WTC11 (cell line): ENCODE results near the gene HINFP. TPM values are rescaled to one million over a fixed set of nuclear protein-coding genes. Genes with fewer than 3 reads are reported as not detected.

Source experiments
- ATAC-seq: fragments of 200-7000 bp; cut with Tn5 transposase; 2 replicates; pipeline ENCODE4 v1.10.0; 2021; ENCODE audit warnings: mild to moderate bottlenecking, moderate library complexity
- CTCF ChIA-PET: fragments of 300-600 bp; sonication (Branson Sonifier 250); formaldehyde crosslinking; loops from one replicate; lab custom pipeline; 2021; ENCODE audit warnings: antibody characterized with exemption; lab: Charles Lee
- POLR2A ChIA-PET: fragments of 350-600 bp; sonication (Branson Sonifier 250); formaldehyde crosslinking; loops from one replicate; lab custom pipeline; 2021; ENCODE audit warnings: antibody characterized with exemption; lab: Charles Lee
- DNase-seq: peaks from one replicate; pipeline ENCODE4 v3.0.0; 2021; ENCODE audit warnings: low spot score
- H3K27ac Mint-ChIP-seq: 2 replicates; pipeline ENCODE4 v1.8.0; 2021; ENCODE audit warnings: mixed read lengths
- H3K27me3 Mint-ChIP-seq: 2 replicates; pipeline ENCODE4 v1.8.0; 2021; ENCODE audit warnings: low read depth, mild to moderate bottlenecking, moderate library complexity, mixed read lengths
- H3K36me3 Mint-ChIP-seq: 2 replicates; pipeline ENCODE4 v1.8.0; 2021; ENCODE audit warnings: mixed read lengths
- H3K4me1 Mint-ChIP-seq: 2 replicates; pipeline ENCODE4 v1.8.0; 2022; ENCODE audit warnings: mixed read lengths
- H3K4me3 Mint-ChIP-seq: 2 replicates; pipeline ENCODE4 v1.8.0; 2021; ENCODE audit warnings: mild to moderate bottlenecking, moderate library complexity, mixed read lengths
- H3K9me3 Mint-ChIP-seq: 2 replicates; pipeline ENCODE4 v1.8.0; 2021; ENCODE audit warnings: mixed read lengths
- FOXP1 ChIP-seq: sonication (generic); formaldehyde crosslinking; IDR thresholded peaks from 2 replicates; pipeline ENCODE4 v1.8.0; 2022; ENCODE audit warnings: missing genetic modification reagents, mild to moderate bottlenecking, moderate library complexity, borderline replicate concordance
- GTF2I ChIP-seq: fragments of 250-450 bp; sonication (Bioruptor Pico); conservative IDR thresholded peaks from 2 replicates; pipeline ENCODE4 v1.4.0; 2021; ENCODE audit warnings: mild to moderate bottlenecking
- HMGA2 ChIP-seq: fragments of 250-450 bp; sonication (Bioruptor Pico); IDR thresholded peaks from 2 replicates; pipeline ENCODE4 v1.4.0; 2021; ENCODE audit warnings: mild to moderate bottlenecking, moderate library complexity
- IRF2 ChIP-seq: sonication (generic); formaldehyde crosslinking; IDR thresholded peaks from 2 replicates; pipeline ENCODE4 v1.8.0; 2022; ENCODE audit warnings: low read depth, missing genetic modification reagents, borderline replicate concordance
- KAT7 ChIP-seq: sonication (generic); formaldehyde crosslinking; IDR thresholded peaks from 2 replicates; pipeline ENCODE4 v1.8.1; 2023; ENCODE audit warnings: missing genetic modification reagents, mild to moderate bottlenecking, borderline replicate concordance
- MXD4 ChIP-seq: fragments of 250-450 bp; sonication (Bioruptor Pico); IDR thresholded peaks from 2 replicates; pipeline ENCODE4 v1.8.0; 2021; ENCODE audit warnings: mild to moderate bottlenecking, moderate library complexity, borderline replicate concordance
- NFYB ChIP-seq: sonication (generic); formaldehyde crosslinking; conservative IDR thresholded peaks from 2 replicates; pipeline ENCODE4 v1.8.0; 2022; ENCODE audit warnings: low read depth, missing genetic modification reagents
- NR3C1 ChIP-seq: sonication (generic); formaldehyde crosslinking; conservative IDR thresholded peaks from 2 replicates; pipeline ENCODE4 v1.8.1; 2023; ENCODE audit warnings: low read depth, mild to moderate bottlenecking, missing genetic modification reagents
- RELA ChIP-seq: sonication (generic); formaldehyde crosslinking; IDR thresholded peaks from 2 replicates; pipeline ENCODE4 v1.8.1; 2022; ENCODE audit warnings: missing genetic modification reagents, mild to moderate bottlenecking, borderline replicate concordance
- TCF7 ChIP-seq: sonication (generic); formaldehyde crosslinking; IDR thresholded peaks from 2 replicates; pipeline ENCODE4 v1.8.0; 2022; ENCODE audit warnings: mild to moderate bottlenecking, low read depth, missing genetic modification reagents, moderate library complexity
- TEAD1 ChIP-seq: sonication (generic); formaldehyde crosslinking; IDR thresholded peaks from 2 replicates; pipeline ENCODE4 v1.8.0; 2022; ENCODE audit warnings: mild to moderate bottlenecking, missing genetic modification reagents
- TEAD4 ChIP-seq: sonication (generic); formaldehyde crosslinking; IDR thresholded peaks from 2 replicates; pipeline ENCODE4 v1.8.0; 2022; ENCODE audit warnings: mild to moderate bottlenecking, missing genetic modification reagents
- TP53 ChIP-seq: sonication (generic); formaldehyde crosslinking; IDR thresholded peaks from 2 replicates; pipeline ENCODE4 v1.8.1; 2023; ENCODE audit warnings: mild to moderate bottlenecking, missing genetic modification reagents
- ZNF138 ChIP-seq: sonication (generic); formaldehyde crosslinking; conservative IDR thresholded peaks from 2 replicates; pipeline ENCODE4 v1.8.1; 2022; ENCODE audit warnings: mild to moderate bottlenecking, moderate library complexity, missing genetic modification reagents
- ZNF232 ChIP-seq: sonication (generic); formaldehyde crosslinking; IDR thresholded peaks from 2 replicates; pipeline ENCODE4 v1.8.0; 2022; ENCODE audit warnings: mild to moderate bottlenecking, missing genetic modification reagents
- ZNF263 ChIP-seq: sonication (generic); formaldehyde crosslinking; IDR thresholded peaks from 2 replicates; pipeline ENCODE4 v1.8.1; 2022; ENCODE audit warnings: low read depth, mild to moderate bottlenecking, moderate library complexity, missing genetic modification reagents
- total RNA-seq: library from RNA; stranded (reverse); gene quantifications from 3 replicates; pipeline ENCODE4 v1.2.3, GENCODE V29; 2021
- TF ChIP-seq, protein P1 (sequence below): fragments of 250-450 bp; sonication (Bioruptor Pico); IDR thresholded peaks from 2 replicates; pipeline ENCODE4 v1.9.0; 2021; ENCODE audit warnings: mild to moderate bottlenecking
- TF ChIP-seq, protein P2 (sequence below): fragments of 250-450 bp; sonication (Bioruptor Pico); conservative IDR thresholded peaks from 2 replicates; pipeline ENCODE4 v1.9.0; 2021; ENCODE audit warnings: mild to moderate bottlenecking
- TF ChIP-seq, protein P3 (sequence below): sonication (generic); formaldehyde crosslinking; IDR thresholded peaks from 2 replicates; pipeline ENCODE4 v1.8.1; 2022; ENCODE audit warnings: mild to moderate bottlenecking, moderate library complexity, missing genetic modification reagents
- TF ChIP-seq, protein P4 (sequence below): fragments of 250-450 bp; sonication (Bioruptor Pico); IDR thresholded peaks from 2 replicates; pipeline ENCODE4 v1.9.0; 2021; ENCODE audit warnings: moderate library complexity, mild to moderate bottlenecking, inconsistent platforms, borderline replicate concordance
- TF ChIP-seq, protein P5 (sequence below): sonication (generic); formaldehyde crosslinking; IDR thresholded peaks from 2 replicates; pipeline ENCODE4 v1.8.0; 2022; ENCODE audit warnings: mild to moderate bottlenecking, missing genetic modification reagents
- TF ChIP-seq, protein P6 (sequence below): sonication (generic); formaldehyde crosslinking; conservative IDR thresholded peaks from 2 replicates; pipeline ENCODE4 v1.8.1; 2023; ENCODE audit warnings: mild to moderate bottlenecking, low read depth, missing genetic modification reagents, moderate library complexity
- TF ChIP-seq, protein P7 (sequence below): fragments of 250-450 bp; sonication (Bioruptor Pico); IDR thresholded peaks from 2 replicates; pipeline ENCODE4 v2.1.2; 2022; ENCODE audit warnings: mild to moderate bottlenecking, moderate library complexity

Gene HINFP
- total RNA-seq, 1 experiment from 2014 or later, result 35.4 TPM

DNA sequence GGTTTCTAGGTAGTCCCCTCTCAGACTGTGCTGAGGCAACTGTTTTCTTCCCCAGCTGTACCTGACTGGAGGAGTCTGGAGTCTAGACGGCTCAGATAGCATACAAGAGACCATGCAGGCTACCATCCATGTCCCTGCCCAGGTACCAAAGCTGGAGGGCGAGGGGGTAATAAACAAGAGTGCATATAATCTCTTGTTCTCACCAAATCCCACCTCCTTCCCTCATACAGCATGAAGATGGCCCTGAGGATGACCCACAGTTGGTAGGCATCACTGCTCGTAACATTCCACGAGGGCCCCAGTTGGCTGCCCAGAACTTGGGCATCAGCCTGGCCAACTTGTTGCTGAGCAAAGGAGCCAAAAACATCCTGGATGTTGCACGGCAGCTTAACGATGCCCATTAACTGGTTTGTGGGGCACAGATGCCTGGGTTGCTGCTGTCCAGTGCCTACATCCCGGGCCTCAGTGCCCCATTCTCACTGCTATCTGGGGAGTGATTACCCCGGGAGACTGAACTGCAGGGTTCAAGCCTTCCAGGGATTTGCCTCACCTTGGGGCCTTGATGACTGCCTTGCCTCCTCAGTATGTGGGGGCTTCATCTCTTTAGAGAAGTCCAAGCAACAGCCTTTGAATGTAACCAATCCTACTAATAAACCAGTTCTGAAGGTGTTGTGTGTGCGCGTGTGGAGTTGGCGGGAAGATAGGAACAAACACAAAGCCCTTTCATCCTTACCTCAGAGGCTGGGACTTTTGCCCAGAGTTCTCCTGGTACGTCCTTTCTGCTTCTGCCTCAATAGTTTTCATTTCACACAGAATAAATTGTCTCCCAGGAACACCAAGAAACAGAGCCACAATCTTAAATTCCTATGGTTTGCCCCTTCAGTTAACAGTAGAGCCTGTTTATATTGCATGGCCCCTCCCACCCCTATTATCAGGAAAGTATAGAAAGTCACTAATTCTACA is 28.2 kb upstream of the HINFP start (continued):
- TF ChIP-seq, protein P1, sequence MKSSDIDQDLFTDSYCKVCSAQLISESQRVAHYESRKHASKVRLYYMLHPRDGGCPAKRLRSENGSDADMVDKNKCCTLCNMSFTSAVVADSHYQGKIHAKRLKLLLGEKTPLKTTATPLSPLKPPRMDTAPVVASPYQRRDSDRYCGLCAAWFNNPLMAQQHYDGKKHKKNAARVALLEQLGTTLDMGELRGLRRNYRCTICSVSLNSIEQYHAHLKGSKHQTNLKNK (CRISPR knock-in tag), result no peak

DNA sequence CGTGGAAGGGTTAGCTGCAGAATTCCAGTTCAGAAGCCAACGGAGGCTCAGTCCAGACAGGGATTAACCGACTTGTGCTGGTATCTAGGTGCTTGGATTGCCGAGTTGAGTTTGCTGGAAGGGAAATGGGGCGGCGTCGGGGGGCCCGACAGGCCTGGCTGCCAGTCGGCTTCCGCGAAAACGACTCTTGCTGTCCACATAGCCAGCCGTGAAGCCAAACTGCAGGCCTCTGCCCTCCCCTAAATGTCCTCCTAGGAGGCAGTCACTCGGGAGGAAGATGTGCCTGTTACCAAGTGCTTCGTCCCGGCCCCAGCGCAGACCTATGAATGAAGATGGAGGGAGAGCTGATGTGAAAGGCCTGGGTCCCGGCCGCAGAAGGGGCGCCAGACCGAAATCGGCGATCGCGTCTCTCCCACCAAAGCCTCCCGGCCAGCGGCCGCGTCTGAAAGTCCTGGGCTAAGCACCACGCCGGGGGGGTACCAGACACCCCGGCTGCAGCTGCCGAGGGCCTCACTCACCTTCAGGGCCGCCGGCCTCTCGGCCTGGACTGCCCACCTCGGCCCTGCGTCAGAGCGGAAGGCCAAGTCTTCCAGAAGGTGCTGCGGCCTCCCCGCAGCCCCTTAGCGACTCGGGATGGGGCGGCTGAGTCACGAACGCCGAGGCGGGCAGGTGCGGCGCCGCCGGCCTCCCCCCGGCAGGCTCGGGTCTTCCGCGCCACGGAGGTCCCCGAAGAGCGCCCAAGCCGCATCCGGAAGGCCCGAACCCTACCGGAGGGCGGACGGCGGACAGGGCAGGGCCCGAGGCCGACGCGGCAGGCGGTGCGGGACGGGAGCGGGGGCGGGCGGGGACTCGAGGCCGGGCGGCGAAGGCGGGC is 27.2 kb upstream of the HINFP start:
- Mint-ChIP-seq H3K4me3 (peak overlapping the region; percentile 94), H3K4me1 (peaks cover 23% of the 10 kb centered on the region), H3K27ac (peak overlapping the region; percentile 79; the same call in 1 of the 2 replicates), H3K9me3 (no peaks in the 10 kb centered on the region), H3K36me3 (peaks cover 51% of the 10 kb centered on the region), H3K27me3 (no peaks in the 10 kb centered on the region)
- ChIA-PET CTCF (interaction anchor here (0.7 to 2.1 kb wide), 4 partner anchors 29 to 247 kb away, joined by 3 to 5 read pairs (median 4); partner anchors contain the start of gene C1QTNF5), POLR2A (interaction anchor here (0.6 to 2.6 kb wide), 6 partner anchors 9 to 103 kb away, joined by 3 to 12 read pairs (median 4); partner anchors contain the start of genes C2CD2L, HMBS and VPS11)
- DNase-seq, result peak; percentile 28
- no peak for ATAC-seq
- no peak for TF ChIP-seq NR3C1 (CRISPR knock-in tag)
- TF ChIP-seq, protein P2, sequence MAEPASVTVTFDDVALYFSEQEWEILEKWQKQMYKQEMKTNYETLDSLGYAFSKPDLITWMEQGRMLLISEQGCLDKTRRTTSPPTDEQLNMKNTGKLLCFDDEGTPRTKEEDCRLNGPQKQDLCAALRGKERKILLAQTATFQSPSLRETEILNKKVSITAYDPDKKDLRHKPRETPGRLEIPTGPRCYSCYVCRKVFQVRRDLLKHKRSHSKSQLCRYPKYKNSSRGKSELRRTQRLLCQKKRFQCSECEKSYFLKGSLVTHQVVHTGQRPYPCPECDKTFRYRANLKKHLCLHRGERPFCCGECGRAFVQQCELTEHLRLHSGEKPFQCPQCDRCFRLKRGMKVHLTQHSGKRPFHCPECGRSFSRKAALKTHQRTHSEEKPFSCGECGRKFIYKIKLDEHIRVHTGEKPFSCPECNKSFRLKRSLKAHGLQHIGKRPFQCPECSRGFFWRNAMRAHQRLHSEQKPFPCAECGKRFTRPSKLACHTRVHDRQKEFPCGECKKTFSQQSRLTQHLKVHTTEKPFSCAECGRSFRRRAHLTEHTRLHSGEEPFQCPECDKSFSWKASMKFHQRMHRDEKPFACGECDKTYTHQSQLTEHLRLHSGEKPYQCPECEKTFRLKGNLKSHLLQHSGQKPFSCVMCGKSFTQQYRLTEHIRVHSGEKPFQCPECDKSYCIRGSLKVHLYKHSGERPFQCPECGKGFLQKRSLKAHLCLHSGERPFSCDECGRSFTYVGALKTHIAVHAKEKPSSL (CRISPR knock-in tag), result no peak
- TF ChIP-seq TEAD4 (CRISPR knock-in tag), result no peak
- peak; percentile 63; the same call in 1 of the 2 replicates for TF ChIP-seq IRF2
- no peak for TF ChIP-seq ZNF232 (CRISPR knock-in tag)
- TF ChIP-seq, protein P3, sequence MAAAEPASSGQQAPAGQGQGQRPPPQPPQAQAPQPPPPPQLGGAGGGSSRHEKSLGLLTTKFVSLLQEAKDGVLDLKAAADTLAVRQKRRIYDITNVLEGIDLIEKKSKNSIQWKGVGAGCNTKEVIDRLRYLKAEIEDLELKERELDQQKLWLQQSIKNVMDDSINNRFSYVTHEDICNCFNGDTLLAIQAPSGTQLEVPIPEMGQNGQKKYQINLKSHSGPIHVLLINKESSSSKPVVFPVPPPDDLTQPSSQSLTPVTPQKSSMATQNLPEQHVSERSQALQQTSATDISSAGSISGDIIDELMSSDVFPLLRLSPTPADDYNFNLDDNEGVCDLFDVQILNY, result no peak; the same call in 1 of the 2 replicates
- no peak for TF ChIP-seq ZNF138 (CRISPR knock-in tag)
- 0 out of 2 replicates have a peak, but pooled peaks have one; percentile 41 for TF ChIP-seq TP53 (CRISPR knock-in tag)
- no peak for TF ChIP-seq ZNF263 (CRISPR knock-in tag)
- 0 out of 2 replicates have a peak, but pooled peaks have one; percentile 15 for TF ChIP-seq NFYB (CRISPR knock-in tag)
- peak; percentile 20; the same call in 1 of the 2 replicates for TF ChIP-seq RELA (CRISPR knock-in tag)
- TF ChIP-seq MXD4 (CRISPR knock-in tag), result no peak
- TF ChIP-seq HMGA2 (CRISPR knock-in tag), result no peak
- TF ChIP-seq, protein P4, sequence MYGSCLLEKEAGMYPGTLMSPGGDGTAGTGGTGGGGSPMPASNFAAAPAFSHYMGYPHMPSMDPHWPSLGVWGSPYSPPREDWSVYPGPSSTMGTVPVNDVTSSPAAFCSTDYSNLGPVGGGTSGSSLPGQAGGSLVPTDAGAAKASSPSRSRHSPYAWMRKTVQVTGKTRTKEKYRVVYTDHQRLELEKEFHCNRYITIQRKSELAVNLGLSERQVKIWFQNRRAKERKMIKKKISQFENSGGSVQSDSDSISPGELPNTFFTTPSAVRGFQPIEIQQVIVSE, result no peak
- TF ChIP-seq TEAD1 (CRISPR knock-in tag), result no peak
- no peak for TF ChIP-seq GTF2I (CRISPR knock-in tag)
- TF ChIP-seq FOXP1 (CRISPR knock-in tag), result peak; percentile 59; the same call in 1 of the 2 replicates
- TF ChIP-seq, protein P5, sequence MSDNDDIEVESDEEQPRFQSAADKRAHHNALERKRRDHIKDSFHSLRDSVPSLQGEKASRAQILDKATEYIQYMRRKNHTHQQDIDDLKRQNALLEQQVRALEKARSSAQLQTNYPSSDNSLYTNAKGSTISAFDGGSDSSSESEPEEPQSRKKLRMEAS (CRISPR knock-in tag), result no peak
- TF ChIP-seq, protein P6, sequence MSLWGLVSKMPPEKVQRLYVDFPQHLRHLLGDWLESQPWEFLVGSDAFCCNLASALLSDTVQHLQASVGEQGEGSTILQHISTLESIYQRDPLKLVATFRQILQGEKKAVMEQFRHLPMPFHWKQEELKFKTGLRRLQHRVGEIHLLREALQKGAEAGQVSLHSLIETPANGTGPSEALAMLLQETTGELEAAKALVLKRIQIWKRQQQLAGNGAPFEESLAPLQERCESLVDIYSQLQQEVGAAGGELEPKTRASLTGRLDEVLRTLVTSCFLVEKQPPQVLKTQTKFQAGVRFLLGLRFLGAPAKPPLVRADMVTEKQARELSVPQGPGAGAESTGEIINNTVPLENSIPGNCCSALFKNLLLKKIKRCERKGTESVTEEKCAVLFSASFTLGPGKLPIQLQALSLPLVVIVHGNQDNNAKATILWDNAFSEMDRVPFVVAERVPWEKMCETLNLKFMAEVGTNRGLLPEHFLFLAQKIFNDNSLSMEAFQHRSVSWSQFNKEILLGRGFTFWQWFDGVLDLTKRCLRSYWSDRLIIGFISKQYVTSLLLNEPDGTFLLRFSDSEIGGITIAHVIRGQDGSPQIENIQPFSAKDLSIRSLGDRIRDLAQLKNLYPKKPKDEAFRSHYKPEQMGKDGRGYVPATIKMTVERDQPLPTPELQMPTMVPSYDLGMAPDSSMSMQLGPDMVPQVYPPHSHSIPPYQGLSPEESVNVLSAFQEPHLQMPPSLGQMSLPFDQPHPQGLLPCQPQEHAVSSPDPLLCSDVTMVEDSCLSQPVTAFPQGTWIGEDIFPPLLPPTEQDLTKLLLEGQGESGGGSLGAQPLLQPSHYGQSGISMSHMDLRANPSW, result no peak
- no peak for TF ChIP-seq TCF7 (CRISPR knock-in tag)
- TF ChIP-seq, protein P1 (CRISPR knock-in tag), result no peak
- TF ChIP-seq, protein P7, sequence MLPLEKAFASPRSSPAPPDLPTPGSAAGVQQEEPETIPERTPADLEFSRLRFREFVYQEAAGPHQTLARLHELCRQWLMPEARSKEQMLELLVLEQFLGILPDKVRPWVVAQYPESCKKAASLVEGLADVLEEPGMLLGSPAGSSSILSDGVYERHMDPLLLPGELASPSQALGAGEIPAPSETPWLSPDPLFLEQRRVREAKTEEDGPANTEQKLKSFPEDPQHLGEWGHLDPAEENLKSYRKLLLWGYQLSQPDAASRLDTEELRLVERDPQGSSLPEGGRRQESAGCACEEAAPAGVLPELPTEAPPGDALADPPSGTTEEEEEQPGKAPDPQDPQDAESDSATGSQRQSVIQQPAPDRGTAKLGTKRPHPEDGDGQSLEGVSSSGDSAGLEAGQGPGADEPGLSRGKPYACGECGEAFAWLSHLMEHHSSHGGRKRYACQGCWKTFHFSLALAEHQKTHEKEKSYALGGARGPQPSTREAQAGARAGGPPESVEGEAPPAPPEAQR (CRISPR knock-in tag), result no peak
- peak; percentile 73; the same call in 1 of the 2 replicates for TF ChIP-seq KAT7
